Hematopoietic multipotent progenitor cell treated with erythropoietin and hydrocortisone succinate and interleukin-3 and kit ligand, for 4 days (in vitro differentiated cells): Measurements from ENCODE around the gene BAAT.

Experiments used
- DNase-seq: peaks from one replicate; pipeline ENCODE4 v3.0.0-alpha.2; 2015

The BAAT gene

DNA sequence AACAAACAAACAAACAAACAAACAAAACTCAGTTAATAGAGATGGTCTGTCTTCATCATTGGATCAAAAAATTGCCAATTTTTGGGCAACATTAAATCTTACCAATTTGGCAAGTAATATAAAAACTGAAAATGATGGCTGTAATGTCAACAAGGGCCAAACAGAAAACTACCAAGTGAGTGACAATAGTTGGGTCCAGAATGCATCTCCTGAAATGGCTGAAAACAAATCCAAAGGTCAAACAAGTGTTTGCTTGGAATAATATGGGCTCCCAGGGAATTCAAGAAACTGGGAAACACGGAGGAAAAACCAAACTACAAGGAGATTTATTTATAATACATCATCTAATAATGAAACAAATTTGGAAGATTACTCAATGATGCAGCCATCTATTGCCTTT lies 25.1 kb downstream of the BAAT start:
- DNase-seq, result no peak

- DNase-seq, result no peak
Measured at GRCh38 chr9:101356619-101357018, 28.2 kb downstream of the BAAT start.

- no peak for DNase-seq
Measured at GRCh38 chr9:101354765-101355708, 29.8 kb downstream of the BAAT start.

DNA sequence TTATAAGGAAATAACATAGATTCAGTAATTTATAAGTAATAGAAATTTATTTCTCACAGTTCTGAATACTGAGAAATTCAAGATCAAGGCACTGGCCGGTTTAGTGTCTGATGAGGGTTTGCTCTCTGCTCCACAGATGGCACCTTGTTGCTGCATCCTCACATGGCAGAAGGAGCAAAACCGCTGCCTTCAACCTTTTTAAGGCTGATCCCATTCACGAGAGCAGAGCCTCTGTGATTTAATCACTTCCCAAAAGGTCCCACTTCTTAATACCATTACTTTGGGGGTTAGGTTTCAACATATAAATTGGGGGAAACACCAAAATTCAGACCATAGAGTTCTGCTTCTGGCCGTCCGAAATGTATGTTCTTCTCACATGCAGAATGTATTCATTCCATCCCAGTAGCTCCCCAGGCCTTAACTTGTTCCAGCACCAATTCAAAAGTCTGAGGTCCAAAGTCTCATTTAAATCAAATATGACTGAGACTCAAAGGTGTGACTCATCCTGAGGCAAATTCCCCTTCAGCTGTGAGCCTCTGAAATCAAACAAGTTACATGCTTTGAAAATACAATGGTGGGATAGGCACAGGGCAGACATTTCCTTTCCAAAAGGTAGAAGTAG lies 30.6 kb downstream of the BAAT start:
- no peak for DNase-seq

- DNase-seq, result no peak
Measured at GRCh38 chr9:101353683-101354082, 31.1 kb downstream of the BAAT start.

DNA sequence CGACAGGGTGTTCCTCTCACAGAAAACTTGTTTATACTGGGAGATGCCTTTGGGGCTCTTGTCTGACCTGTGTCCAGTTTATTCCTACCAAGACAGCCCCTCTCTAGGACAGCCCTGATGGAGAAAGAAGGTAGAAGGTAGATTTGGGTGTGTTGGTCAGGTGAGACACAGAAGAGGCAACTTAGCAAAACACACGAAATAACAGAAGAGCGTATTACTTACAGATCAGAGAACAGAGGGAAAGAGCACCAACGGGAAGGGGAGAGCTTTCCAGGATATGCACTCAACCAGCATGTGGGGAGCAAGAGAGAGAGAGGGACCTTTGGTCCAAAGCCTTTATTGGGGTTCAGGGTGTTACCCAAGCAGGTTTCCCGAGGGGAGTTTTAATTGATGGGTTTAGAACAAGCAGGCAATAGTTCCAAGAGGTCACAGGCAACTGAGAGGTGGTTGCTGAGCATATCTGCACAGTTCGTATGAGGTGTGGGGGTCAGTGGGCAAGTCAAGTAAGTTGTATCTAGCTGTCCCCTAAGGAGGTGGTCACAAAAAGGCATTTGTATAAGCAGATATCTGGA lies 31.8 kb downstream of the BAAT start:
- DNase-seq, result no peak

- no peak for DNase-seq
Measured at GRCh38 chr9:101350285-101350684, 34.5 kb downstream of the BAAT start.

DNA sequence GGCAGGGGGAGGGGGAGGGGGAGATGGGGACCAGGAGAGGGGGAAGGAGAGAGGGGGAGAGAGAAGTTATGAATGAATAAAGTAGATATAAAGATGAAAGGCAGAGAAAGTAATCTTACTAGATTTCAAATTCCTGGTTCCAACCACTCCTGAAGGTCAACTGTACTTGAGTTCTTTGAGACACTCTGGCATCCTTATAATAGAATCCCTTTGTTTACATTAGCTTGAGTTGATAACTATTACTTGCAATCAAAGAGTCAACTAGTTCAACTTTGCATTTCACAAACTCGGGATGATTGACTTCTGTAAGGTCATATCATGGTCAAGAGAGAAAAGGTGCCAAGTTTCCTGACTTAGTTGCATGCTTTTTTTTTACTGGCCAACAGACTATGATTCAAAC lies 42.2 kb downstream of the BAAT start:
- no peak for DNase-seq

DNA sequence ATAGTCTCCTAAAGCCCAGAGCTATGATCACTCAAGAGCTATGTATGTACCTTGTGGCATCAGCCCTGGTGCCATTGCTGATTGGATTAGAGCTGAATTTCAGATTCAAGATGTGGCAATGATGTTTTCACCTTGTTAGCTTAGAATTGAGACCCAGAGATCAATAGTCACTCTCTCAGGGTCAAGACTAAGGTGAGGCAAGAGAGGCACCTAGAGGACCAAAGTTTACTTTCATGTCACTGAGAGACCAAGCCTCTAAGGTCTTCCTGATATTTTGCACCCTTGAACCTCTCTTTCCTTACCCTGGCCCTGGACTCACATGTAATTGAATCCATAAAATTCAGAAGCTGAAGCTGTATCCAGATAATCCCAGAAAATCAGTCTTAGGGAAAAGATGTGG lies 42.8 kb downstream of the BAAT start:
- DNase-seq, result no peak

DNA sequence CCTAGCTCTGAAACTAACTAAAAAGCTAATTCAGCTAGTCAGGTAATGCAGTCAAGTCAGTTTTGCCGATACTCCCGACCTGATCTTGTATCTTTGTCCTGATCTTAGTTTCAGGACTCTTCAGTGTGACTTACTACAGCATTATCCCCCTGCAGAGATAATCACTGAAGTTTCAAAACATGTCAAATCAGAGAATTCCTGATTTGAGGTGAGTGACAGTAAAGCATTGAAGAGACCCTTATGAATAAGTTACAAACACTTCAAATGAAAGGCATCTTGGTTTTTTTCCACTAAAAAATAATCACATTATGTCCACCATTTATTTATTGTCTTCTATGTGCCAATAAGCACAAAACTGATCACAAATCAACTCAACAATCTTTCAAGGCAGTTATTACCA lies 47.6 kb downstream of the BAAT start:
- DNase-seq, result no peak

GRCh38 chr9:101336091-101336490 lies 48.7 kb downstream of the BAAT start:
- DNase-seq, result no peak

DNA sequence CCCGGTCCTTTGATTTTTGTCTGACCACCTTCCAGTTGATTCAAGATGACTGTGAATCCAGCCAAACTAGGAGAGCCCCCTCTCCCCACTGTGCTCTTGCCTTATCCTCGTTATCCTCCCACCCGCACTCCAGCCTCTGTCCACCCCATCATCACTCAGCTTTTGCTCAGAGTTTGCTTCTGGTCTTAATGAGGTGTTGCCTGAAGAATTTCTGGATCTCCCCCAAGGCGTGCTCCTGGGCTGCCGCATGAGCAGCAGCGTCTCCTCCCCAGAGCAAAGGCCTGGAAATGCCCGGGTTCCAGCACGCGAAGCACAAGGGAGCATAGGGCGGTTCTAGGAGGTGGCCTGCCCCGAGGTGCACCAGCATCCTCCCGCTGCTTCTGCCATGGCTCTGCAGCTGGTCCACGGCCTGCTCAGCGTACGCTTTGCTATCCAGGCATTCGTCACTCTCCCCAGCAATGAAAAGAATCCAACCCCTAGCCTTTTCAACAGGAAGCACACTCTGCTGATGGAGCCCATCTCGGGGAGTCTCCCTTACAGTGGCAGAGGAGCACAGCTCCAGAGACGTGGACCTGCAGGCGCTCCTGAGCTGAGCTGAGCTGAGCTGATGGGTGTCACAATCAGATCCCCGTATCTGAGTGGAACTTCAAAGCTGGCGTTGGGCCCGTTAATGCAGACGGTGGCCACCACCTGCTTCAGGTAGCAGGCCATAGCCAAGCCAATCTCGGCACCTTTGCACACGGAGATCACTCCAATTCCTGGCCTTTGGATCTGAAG lies 50.7 kb downstream of the BAAT start:
- no peak for DNase-seq

DNA sequence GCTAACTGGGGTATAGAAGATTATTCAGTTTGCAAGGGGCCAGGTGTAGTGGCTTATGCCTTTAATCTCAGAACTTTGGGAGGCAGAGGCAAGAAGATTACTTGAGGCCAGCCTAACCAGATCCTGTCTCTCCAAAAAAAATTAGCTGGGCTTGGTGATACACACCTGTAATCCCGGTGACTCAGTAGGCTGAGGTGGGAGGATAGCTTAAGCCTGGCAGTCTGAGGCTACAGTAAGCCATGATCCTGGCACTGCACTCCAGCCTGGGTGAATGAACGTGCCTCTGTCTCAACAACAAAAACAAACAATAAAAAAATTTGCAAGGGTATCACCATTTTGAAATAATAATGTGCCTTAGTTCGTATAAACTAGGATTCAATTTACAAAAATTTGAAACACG lies 51.3 kb downstream of the BAAT start:
- DNase-seq, result no peak

DNA sequence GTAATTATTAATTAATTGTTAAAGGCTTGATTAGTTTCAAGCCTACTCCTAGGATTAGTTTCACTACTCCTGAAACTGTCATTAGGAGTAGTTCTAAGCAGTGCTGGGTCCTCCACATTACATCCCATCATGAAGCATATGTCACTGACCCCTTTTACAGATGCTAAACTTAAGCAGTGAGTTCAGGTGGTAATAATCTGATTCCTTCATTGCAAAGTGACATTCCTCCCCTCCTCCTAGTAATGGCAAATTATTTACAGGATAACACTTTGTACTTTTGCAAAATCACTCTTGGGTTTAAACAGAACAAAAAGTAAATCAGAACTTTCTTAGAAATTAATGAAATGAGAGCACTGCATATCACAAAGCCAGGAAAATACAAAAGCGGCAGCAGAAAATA lies 52.4 kb downstream of the BAAT start:
- no peak for DNase-seq

DNA sequence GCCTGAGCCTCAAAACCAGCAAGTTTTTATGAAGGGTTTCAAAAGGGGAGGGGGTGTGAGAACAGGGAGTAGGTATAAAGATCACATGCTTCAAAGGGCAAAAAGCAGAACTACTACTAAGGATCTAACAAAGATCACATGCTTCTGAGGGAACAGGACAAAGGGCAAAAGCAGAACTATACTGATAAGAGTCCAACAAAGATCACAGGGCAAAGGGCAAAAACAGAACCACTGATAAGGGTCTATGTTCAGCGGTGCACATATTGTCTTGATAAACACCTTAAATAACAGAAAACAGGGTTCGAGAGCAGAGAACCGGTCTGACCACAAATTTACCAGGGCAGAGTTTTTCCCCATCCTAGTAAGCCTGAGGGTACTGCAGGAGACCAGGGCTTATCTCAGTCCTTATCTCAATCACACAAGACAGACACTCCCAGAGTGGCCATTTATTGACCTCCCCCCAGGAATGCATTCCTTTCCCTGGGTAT lies 57.3 kb downstream of the BAAT start:
- peak; percentile 34 for DNase-seq

DNA sequence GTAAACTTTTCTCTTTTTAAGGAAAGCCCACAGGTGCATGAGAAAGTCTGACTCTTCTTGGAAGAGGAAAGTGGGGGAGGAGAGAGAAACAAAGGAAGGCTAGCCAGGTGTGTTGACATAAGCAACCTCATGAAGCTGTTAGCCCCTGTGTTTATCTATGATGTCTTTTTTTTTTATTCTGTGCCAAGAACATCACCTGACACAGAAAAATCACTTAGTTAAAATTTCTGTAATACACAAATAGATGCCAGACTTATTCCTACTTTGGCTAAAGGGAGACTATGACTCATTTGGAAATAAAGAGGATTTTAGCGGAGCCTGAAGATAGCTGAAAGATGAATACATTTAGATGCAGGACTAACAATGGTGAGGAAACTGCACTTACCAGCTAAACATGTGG lies 58.3 kb downstream of the BAAT start:
- no peak for DNase-seq

DNA sequence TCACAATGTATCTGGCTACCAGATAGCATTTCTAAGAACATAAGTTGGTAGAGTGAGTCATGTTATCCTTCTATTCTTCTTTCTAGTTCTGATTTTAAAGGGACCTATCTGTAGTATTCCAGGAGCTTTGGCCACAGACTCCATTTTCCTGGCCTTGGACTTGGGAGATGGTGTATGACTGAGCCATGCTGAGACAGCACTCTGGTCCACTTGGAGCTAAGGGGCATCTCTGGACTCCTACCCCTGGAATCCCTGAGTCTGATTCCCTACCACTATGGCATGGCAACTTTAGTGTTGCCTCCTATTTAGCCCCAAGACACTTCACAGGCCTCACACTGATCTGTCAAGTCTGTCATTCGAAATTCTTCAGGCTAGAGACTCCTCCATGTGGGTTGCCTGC lies 58.8 kb downstream of the BAAT start:
- DNase-seq, result no peak

GRCh38 chr9:101325053-101325452 lies 59.8 kb downstream of the BAAT start:
- no peak for DNase-seq

- no peak for DNase-seq
Measured at GRCh38 chr9:101324245-101324804, 60.5 kb downstream of the BAAT start.

DNA sequence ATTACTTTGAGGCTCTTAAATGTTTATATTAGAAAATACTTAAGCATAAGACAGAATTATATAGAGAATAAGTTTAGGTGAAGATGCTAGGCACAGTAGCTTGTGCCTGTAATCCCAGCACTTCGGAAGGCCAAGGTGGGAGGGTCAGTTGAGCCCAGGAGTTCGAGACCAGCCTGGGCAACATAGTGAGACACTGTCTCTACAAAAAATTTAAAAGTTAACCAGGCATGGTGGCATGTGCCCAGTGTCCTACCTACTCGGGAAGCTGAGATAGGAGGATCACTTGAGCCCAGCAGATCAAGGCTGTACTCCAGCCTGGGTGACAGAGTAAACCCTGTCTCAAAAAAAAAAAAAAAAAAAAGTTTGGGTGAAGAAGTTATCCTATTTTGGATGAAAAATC lies 61.7 kb downstream of the BAAT start:
- no peak for DNase-seq

DNA sequence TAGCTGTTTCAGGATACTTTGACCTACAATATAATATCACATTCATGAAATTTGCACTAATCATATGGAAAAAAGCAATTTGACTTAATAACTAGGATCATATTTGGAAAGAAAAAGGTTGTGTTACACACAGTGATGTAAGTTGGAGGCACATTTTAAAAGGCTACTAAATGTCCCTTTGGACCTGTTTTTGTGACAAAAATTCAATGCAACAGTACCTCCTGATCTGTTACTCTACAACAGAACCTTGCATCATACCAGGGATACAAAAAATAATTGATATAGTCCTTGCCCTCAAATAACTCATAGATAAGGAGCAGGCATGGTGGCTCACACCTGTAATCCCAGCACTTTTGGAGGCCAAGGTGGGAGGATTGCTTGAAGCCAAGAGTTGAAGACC lies 67.1 kb downstream of the BAAT start:
- DNase-seq, result no peak

- no peak for DNase-seq
Measured at GRCh38 chr9:101315112-101315450, 69.7 kb downstream of the BAAT start.

DNA sequence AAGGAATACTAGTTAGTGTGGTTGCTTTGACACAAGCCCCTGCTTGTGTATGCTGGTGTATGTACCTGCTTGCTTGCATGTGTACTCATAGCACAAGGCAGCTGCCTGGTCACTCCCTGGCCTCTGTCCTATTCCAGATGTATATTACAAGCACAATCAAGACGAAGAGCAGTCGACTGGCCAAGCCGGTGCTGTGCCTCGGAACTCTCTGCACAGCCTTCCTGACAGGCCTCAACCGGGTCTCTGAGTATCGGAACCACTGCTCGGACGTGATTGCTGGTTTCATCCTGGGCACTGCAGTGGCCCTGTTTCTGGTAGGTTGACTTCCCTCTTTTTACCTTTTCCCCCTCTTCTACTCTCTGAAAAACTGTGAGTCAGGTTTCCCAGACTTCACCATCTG lies 72.1 kb downstream of the BAAT start:
- no peak for DNase-seq
